ENCODE measurements around the gene LRP5.
"Not testable (repeated sequence)": the region's sequence is repeated elsewhere in the genome, so short reads cannot be mapped to it uniquely, and the experiment has no call there.

The LRP5 gene

DNA sequence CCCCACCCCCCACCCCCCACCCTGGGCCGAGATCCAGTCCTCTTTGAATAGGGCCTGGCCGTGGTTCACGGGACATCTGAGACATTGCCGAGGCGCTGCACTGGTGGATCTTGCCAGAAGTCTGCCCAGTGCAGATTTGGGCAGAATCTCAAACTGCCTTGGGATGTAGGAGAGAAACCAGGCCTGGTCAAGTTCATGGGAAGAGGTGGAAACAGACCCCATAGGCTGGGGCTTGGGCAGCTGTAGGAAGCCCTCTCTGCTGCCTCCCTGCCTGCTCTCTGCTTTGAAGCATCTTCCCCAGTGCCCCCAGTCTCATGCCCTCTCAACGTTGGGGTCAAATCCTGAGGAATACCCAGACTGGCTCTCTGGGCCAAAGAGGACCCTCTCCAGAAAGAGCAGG, 132.2 kb downstream of the LRP5 start:
- no peak for DNase-seq (ENCODE audit: low read depth)

- no peak for DNase-seq (ENCODE audit: low read depth)
Observed at GRCh38 chr11:68445531-68446035, 133.2 kb downstream of the LRP5 start.

DNA sequence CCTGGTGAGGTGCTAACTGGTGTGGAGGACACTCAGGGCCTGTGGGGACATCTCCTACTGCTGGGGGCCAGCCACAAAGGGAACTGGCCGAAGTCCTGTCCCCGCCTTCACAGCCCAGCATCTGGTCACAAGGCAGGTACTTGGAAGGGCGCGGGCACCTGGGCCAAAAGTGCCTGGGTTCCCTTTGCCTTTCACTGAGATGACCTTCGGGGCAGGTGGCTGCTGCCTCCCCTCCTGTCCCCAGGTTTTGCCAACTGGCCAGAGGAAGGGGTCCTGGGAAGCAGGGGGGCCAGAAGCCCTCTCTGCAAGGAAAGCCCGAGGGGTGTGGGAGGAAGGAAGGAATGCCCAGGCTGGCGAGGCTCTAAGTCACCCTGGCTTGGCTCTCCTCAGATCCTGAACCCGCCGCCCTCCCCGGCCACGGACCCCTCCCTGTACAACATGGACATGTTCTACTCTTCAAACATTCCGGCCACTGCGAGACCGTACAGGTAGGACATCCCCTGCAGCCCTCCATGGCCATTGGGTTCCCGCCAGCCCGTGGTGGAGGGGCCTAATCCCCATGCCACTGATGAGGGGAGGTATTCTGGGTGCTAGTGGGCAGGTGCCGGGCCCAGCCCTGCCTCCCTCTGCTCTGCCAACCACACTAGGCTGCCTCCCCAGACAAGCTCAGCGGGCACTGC, 133.8 kb downstream of the LRP5 start:
- DNase-seq (ENCODE audit: low read depth), result no peak

DNA sequence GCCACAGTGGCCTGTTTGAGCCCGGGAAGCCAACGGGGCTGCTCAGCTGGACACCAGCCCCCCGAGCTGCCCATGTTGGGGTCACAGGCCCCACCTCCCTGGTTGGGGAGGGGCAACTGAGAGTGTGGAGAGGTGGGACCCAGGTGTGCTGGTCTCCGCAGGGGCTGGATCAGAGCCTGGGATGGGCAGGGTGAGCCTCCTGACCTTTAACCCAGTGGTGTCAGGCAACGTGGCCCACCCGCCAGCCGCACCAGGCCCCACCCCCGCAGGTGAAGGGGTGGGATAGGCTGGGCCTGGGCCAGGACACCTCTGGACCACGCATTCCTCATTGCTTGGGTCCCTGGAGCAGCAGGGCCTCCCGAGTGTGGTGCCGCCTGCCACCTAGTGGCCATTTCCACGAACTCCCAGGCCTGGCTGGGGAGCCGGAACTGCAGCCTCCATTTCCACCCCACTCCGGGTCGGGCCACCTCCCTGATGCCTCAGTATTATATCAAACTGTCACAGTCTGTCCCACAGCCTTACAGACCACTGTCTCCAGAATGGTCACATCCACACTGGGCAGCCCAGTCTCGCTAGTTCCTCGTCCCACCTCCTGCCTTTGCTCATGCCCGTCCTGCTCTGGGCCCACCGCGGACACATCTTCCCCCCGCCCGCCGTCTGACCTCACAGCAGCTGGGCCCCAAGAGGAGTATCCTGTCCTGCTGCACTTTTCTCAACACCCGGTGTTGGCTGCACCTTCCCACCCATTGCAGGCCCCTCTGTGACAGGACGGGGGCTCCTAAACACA, 134.8 kb downstream of the LRP5 start:
- DNase-seq (ENCODE audit: low read depth), result peak; percentile 41

DNA sequence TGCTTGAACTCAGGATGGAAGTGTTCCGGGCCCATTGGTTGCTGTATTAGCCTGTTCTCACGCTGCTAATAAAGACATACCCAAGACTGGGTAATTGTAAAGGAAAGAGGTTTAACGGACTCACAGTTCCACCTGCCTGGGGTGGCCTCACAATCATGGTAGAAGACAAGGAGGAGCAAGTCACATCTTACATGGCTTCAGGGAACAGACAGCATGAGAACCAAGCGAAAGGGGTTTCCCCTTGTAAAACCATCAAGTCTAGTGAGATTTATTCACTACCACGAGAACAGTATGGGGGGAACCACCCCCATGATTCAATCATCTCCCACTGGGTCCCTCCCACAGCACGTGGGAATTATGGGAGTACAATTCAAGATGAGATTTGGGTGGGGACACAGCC, 135.5 kb downstream of the LRP5 start:
- DNase-seq (ENCODE audit: low read depth), result not testable (repeated sequence)

GRCh38 chr11:68448604-68449011, 136.2 kb downstream of the LRP5 start:
- no peak for DNase-seq (ENCODE audit: low read depth)

DNA sequence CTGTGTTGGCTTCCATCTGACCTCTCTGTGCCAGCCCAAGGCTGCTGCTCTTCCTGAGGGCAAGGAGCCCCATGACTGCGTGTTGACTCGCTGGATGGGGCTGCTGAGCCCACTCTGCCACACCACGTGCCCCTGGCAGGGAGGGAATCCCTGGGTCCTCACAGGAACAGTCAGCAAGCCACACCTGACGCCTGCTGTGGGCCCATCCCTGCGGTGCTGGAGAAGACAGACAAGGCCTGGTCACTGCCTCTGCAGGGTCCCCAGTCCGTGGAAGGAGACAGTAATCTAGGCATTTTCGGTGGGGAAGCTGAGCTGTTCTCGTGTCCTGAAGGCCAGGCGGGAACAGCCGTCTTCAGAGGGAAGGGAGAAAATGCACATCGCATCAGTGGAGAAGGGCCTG, 137.6 kb downstream of the LRP5 start:
- DNase-seq (ENCODE audit: low read depth), result no peak

DNA sequence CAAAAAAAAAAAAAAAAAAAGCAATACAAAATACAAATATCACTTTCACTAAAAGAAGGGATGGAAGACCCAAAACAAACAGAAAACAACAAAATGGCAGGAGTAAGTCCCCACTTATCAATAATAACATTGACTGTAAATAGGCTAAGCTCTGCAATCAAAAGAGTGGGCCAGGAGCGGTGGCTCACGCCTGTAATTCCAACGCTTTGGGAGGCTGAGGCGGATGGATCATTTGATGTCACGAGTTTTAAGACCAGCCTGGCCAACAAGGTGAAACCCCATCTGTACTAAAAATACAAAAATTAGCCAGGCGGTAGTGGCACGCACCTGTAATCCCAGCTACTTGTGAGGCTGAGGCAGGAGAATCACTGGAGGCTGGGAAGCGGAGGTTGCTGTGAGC, 138.3 kb downstream of the LRP5 start:
- no peak for DNase-seq (ENCODE audit: low read depth)

DNA sequence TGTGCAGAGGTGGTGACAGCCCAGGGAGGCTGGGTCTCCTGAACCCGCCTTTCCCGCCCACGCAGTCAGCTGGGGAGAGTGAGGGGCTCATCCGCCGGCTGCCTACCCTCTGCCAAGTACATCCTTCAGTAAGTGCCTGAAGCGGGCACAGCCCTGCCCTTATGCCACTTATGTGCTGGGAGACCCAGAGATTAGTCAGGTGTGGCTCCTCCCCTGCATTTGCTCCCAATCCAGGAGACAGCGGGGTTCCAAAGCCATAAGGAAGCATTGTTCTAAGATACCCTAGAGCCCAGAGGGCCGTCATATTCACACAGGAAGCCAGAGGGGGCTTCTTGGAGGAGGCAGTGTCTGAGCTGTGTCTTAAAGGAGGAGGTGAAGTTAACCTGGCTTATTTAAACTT, 142.4 kb downstream of the LRP5 start:
- DNase-seq (ENCODE audit: low read depth), result no peak

- DNase-seq (ENCODE audit: low read depth), result no peak
Observed at GRCh38 chr11:68455485-68455884, 143.1 kb downstream of the LRP5 start.

GRCh38 chr11:68457216-68457897, 145.0 kb downstream of the LRP5 start:
- no peak for DNase-seq (ENCODE audit: low read depth)

DNA sequence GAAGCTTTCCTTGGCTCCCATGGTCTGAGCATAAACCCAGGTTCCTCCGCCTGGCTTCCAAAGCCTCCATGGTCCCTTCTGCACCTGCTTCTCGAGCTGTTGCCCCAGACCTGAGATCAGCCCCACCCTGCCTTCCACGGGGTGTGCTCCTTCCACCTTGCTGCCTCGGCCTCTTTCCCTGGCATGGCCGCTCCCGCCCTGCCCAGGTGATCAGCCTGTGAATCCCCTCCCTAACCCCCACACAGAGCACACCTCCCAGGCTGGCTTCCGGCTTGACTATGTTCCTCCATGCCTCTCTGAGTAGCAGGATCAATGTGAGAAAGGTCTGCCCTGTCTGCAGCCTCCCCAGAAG, 145.5 kb downstream of the LRP5 start:
- DNase-seq (ENCODE audit: low read depth), result no peak

DNA sequence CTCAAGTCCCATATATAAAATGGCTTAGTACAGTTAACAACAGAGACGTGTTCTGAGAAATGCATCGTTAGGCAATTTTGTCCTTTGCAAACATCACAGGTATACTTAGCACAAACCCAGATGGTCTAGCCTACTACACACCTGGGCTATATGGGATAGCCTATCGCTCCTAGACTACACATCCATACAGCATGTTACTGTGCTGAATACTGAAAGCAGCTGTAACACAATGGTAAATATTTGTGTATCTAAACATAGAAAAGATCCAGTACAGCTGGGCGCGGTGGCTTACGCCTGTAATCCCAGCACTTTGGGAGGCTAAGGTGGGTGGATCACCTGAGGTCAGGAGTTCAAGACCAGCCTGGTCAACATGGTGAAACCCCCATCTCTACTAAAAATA, 145.9 kb downstream of the LRP5 start:
- DNase-seq (ENCODE audit: low read depth), result not testable (repeated sequence)

GRCh38 chr11:68459886-68460740, 147.7 kb downstream of the LRP5 start:
- DNase-seq (ENCODE audit: low read depth), result peak; percentile 96

DNA sequence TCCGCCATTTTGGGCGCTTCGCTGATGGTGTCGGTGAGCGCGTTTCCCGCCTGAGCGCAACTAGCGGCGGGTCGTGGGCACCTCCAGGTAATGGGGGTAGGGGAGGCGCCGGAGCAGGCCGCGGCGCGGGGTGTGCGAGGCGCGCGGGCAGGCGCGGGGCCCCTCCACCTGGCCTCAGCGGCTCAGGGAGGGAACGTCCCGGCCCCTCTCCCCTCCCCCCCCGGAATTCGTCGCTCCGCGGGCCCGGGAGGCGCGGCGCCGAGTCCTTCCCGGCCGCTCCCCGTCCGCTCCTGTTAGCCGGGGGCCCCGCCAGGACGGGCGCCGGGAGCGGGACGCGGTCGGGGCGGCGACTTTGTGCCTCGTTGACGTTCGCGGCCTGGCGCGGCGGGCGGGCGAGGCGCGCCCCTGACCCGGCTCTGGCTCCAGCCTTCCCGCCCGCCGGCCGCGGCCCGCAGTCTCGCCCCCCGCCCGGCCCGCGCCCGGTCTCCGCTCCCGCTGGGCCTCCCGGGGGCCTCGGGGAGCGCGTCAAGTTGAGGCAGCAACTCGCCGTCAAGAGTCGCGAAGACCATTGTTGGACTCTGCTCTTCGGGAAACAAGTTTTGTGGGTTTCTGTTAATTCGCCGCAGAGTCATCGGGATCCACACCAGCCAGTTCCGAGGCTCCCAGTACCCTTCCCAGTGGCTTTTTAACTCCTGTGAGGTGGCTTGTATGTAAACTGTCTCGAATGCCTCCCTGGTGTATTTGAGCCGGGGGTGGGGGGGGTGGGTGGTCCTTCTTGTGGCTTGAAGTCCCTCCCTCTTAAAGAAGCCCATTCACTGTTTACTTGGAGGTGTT, 148.6 kb downstream of the LRP5 start, which contains the start of gene PPP6R3:
TSS of gene PPP6R3 (plus strand) at position 12 of the 834 bp plus-strand sequence. CDS start 76,913 bp downstream, outside the sequence.
- no peak for DNase-seq (ENCODE audit: low read depth)

- no peak for DNase-seq (ENCODE audit: low read depth)
Observed at GRCh38 chr11:68461575-68461917, 149.2 kb downstream of the LRP5 start.

DNA sequence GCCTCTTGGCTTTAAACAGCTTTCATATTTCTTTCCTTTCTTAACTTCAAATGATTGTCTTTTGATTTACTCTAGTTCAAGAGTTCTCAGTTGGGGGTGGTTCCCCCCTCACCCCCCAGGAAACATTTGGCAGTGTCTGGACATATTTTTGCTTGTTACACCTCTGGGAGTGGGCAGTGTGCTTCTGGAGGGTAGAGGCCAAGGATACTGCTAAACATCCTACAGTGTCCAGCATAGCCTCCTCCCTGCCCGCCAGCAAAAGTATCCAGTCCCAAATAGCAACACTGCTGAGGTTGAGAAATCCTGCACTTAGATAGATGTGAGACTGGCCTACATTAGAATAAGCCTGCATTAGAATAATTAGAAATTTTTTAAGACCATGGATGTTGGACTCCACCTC, 151.3 kb downstream of the LRP5 start:
- no peak for DNase-seq (ENCODE audit: low read depth)

GRCh38 chr11:68467201-68467834, 154.9 kb downstream of the LRP5 start:
- DNase-seq (ENCODE audit: low read depth), result no peak

GRCh38 chr11:68468217-68468828, 155.9 kb downstream of the LRP5 start:
- no peak for DNase-seq (ENCODE audit: low read depth)

DNA sequence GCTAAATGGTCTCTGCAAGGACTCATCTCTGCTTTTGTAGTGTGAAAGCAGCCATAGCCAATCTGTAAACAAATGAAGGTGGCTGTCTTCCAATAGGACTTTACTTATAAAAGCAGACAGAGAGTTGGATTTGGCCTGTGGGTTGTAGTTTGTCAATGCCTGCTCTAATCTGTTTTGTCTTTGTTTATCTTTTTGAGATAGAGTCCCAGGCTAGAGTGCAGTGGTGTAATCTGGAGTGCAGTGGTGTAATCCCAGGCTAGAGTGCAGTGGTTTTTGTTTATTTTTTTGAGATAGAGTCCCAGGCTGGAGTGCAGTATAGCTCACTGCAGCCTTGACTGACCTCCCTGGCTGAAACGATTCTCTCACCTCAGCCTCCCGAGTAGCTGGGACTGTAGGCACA, 156.7 kb downstream of the LRP5 start:
- DNase-seq (ENCODE audit: low read depth), result no peak
